ENCODE measurements around the gene MAGEA10.
"Not testable (repeated sequence)": the region's sequence is repeated elsewhere in the genome, so short reads cannot be mapped to it uniquely, and the experiment has no call there.

Gene MAGEA10

GRCh38 chrX:152138388-152138784, at the start of gene MAGEA10:
MAGEA10 (minus strand) TSS chrX:152138577; CDS start chrX:152135620, 2,957 bp downstream.
- DNase-seq: no peak

GRCh38 chrX:152177497-152178269, 39.3 kb upstream of the MAGEA10 start:
- no peak for DNase-seq

GRCh38 chrX:152177052-152177451, 38.7 kb upstream of the MAGEA10 start:
- DNase-seq: no peak

DNA sequence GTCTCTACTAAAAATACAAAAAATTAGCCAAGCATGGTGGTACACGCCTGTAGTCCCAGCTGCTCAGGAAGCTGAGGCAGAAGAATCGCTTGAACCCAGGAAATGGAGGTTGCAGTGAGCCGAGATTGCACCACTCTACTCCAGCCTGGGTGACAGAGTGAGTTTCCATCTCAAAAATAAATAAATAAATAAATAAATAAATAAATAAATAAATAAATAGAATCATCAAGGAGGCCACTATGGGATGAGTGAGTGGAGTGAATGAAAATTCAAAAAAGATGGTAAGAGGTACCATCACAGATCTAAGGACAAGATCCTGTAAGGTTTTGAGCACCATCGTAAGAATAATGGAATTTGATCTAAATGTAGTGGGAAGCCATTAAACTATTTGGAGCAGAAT, 37.5 kb upstream of the MAGEA10 start:
- not testable (repeated sequence) for DNase-seq

DNA sequence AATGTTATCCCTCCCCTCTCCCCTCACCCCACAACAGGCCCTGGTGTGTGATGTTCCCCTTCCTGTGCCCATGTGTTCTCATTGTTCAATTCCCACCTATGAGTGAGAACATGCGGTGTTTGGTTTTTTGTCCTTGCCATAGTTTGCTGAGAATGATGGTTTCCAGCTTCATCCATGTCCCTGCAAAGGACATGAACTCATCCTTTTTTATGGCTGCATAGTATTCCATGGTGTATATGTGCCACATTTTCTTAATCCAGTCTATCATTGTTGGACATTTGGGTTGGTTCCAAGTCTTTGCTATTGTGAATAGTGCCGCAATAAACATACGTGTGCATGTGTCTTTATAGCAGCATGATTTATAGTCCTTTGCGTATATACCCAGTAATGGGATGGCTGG, 35.5 kb upstream of the MAGEA10 start:
- DNase-seq: not testable (repeated sequence)

- no peak for DNase-seq
Observed at GRCh38 chrX:152170621-152171020, 32.2 kb upstream of the MAGEA10 start.

- no peak for DNase-seq
Observed at GRCh38 chrX:152165033-152165743, 26.8 kb upstream of the MAGEA10 start.

DNA sequence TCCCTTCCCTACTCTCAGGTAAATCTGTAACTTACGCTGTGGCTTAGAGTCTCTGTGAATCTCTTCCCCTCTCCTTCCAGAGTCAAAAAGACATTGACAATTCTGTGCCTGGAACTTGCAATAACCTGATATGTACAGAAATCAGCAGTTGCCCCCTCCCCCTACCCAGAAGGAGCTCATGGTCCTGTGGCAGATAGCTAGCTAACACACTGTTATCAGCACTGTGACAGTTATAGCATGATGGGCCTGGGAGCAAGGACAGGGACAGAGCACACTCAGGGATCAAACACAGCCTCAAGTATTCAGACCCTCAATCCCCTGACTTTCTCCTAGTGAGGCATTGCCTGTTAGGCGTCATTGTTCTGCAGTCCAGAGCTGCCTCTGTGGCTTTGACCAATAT, 18.7 kb upstream of the MAGEA10 start:
- DNase-seq: no peak

DNA sequence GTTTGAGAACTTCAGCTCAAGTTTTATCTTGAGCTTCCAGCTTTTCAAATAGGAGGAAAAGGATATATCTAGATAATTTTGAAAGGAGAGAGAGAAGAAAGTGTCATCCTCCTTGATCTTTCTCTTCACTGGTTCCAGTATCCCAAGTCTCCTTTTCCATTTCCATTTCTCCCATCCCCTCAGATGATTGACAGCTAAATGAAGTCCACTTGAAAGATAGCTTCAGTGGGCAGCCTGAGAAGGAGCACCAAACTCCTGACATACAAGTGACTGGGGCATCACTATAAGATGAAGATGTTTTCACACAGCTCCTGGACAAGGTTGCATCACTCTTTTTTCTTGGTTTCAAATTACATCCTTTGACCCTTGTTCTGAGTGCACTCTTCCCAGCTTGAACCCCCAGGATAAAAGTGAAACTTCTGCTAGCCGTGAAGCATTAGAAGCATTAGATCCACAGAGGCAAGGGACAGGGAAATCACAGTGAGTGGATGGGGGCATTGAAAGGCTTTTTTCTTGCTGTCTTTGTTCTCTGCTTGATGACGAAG, 17.5 kb upstream of the MAGEA10 start:
- no peak for DNase-seq

- DNase-seq: no peak
Observed at GRCh38 chrX:152154050-152154449, 15.7 kb upstream of the MAGEA10 start.

DNA sequence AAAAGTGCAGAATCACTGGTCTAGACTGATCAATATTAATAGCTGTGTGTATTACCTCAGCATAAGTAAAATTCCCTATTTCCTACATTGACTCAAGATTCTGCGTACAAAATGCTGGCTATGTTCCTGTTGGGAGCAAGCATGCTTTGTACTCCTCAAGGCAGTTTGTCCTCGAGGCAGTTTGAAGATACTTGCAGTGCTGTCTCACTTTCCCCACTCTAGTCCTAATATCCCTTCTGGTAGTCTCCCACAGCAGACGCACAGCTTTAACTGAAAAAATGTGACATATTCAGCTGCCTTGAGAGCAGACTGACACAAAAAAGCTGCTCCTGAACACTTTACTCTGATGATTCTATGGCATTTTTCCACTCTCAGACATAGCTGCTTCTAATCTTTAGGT, 12.9 kb upstream of the MAGEA10 start:
- no peak for DNase-seq

DNA sequence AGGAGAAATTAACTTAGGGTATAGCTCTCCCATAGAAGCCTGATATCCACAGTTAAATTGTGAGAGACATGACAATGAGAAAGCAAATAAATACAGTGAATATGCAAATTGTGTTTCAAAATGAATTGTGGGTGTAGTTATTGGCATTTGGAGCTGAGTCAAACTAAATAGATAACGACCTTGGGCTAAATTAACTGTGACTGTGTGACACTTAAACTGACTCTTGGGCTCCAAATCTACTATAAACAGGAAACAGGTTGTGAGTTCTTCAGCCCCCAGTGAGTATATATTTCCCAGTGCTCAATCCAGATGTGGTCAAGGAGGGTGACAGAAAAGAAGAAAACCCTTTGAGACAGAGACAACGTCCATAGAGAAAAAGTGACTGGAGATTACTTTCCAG, 11.3 kb upstream of the MAGEA10 start:
- no peak for DNase-seq

DNA sequence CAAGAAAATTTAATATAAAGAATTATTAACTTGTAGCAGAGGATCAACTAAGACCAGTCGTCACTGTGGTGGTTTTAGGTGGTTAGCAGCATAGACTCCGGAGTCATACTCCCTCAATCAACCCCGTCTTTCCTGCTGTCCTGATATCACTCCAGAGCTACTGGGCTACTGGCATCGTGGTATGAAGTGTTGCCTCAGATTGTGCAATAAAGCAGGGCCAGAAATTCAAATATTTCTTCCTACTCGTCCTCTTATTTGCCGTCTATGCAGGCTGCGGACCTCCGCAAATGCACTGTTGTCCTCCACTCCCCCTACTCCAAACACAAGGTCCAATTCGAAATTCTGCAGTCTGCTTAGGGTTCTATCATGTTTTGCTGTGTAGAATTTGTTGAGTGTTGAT, 1.2 kb upstream of the MAGEA10 start:
- no peak for DNase-seq

DNA sequence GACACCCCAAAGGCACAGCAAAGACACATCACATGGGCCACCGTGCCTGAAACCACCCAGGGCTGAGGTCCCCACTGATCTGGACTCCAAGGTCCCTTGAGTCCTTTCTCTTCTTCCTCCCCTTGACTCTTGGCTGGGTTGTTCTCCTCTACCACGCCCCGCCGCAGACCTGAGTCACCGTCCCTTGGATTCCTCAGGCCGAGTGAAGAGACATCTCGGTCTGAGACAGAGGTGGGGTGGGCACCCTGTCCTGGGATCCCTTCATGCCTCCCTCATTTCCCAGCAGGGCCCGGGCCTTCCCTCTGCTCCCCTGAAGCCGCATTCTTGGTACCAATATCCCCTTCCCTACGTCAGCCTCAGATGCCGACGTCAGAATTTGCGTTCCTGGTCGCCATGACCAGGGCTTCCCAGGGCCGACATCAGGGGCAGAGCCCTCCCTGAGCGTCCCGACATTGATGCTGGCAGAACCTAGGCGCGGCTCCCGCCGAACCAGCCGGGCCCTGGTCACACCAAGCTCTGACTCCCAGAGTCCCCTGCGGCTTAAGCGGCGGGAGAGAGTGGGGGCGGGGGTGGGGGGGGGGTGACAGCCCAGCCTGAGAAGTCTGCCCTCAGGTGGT, 498 bp downstream of the MAGEA10 start:
- no peak for DNase-seq

- no peak for DNase-seq
Observed at GRCh38 chrX:152136312-152136711, 2.1 kb downstream of the MAGEA10 start.

DNA sequence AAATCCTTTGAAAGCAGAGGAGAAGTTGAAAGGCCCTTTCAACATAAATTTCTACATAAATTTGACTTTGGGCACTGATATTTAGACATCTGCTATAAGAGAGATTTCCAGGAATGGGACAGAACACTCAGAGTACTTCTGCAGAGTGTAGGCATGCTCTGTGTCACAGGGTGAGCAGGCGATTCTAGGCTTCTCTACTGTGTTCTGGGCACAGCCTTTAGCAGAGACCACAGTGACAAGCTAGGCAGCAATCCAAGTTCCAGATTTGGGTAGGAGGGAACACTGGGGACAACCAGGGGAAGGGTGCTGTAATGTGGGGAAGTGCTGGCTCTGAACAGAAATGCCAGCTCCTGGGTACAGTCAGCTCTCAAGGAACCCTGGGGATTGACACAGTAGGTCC, 6.9 kb downstream of the MAGEA10 start:
- DNase-seq: no peak

- DNase-seq: not testable (repeated sequence)
Observed at GRCh38 chrX:152129069-152129844, 9.1 kb downstream of the MAGEA10 start.

DNA sequence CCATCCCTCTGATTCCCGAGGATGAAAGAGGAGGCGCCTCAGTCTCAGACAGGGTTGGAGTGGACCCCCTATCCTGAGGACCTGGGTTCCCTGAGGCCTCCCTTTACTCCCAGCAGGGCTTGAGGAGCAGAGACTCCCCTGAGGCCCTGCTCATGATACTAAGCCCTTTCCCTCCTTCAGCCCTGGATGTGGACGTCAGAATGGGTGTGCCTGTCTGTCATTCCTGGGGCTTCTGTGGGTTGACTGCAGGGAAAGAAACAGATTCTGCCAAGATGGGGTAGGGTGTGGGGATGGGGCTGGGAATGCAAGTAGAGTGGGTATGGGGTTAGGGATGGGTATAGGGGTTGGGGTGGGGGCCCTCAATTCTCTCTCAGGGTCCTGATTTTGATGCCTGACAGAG, 21.1 kb downstream of the MAGEA10 start:
- DNase-seq: no peak

DNA sequence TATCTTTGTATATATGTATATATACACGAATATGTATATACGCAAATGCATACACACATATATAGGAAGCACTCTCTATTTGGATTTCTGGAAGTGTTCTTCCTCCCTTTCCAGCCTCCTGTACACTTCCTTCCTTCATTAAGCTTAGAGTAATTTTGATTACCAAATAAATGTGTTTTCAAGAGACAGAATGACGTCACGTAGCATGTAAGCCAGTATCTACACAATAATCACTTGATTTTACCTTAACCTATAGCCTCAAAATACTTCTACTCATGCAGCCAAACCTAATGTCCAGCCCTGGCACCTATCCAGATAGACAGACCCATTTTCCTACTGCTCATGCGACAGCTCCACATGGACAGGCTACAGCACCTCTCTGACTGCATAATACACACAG, 29.9 kb downstream of the MAGEA10 start:
- no peak for DNase-seq

- no peak for DNase-seq
Observed at GRCh38 chrX:152103866-152104265, 34.5 kb downstream of the MAGEA10 start.

DNA sequence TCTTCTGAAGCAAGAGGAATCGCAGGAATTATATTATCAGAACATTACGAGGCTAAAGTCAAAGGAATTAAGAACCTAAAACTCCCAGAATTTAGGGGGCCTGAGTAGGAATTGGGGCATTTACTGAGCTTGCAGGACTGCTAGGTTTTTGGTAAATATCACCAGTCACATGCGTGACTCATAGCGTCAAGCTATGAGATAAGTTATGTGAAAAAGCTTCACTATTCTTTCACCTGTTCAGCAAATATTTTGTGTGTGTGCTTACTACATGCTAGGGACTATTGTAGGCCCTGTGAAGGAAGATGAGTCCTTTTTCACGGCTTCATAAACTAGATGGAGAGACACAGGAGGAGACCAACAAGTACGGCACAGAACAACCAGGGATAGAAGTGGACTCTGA, 52.2 kb downstream of the MAGEA10 start:
- DNase-seq: no peak
